CD4-positive, alpha-beta T cell treated with Interleukin-6 for 4 hours (primary cell): Measurements from ENCODE around the gene PRAC2.
"Not testable (repeated sequence)": the region's sequence is repeated elsewhere in the genome, so short reads cannot be mapped to it uniquely, and the experiment has no call there.

ENCODE experiments used
- DNase-seq: peaks from one replicate; pipeline ENCODE4 v3.0.0-alpha.2; 2020; ENCODE audit warnings: mixed read lengths

PRAC2 gene

GRCh38 chr17:48722915-48723422, at the start of gene PRAC2:
Gene PRAC2 (plus strand): TSS chr17:48723185. CDS start chr17:48724411, 1,226 bp downstream.
- no peak for DNase-seq

GRCh38 chr17:48676963-48677558, 45.9 kb upstream of the PRAC2 start:
- no peak for DNase-seq

GRCh38 chr17:48678141-48678971, 44.6 kb upstream of the PRAC2 start:
- peak; percentile 72 for DNase-seq

- DNase-seq: no peak
Observed at GRCh38 chr17:48679385-48680096, 43.4 kb upstream of the PRAC2 start.

DNA sequence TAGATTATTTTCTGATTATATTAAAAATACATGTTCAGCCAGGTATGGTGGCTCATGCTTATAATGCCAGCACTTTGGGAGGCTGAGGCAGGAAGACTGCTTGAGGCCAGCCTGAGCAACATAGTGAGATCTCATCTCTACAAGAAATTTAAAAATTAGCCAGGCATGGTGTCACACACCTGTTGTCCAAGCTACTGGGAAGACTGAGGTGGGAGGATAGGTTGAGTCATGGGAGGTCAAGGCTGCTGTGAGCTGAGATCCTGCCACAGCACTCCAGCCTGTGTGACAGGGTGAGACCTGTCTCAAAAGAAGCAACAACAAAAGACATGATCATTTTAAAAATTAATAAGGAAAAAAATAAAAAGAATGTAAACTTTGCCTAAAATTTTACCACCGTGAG, 41.4 kb upstream of the PRAC2 start:
- DNase-seq: no peak

- no peak for DNase-seq
Observed at GRCh38 chr17:48690655-48691054, 32.3 kb upstream of the PRAC2 start.

GRCh38 chr17:48692049-48692448, 30.9 kb upstream of the PRAC2 start:
- DNase-seq: no peak

- DNase-seq: no peak
Observed at GRCh38 chr17:48693178-48693577, 29.8 kb upstream of the PRAC2 start.

DNA sequence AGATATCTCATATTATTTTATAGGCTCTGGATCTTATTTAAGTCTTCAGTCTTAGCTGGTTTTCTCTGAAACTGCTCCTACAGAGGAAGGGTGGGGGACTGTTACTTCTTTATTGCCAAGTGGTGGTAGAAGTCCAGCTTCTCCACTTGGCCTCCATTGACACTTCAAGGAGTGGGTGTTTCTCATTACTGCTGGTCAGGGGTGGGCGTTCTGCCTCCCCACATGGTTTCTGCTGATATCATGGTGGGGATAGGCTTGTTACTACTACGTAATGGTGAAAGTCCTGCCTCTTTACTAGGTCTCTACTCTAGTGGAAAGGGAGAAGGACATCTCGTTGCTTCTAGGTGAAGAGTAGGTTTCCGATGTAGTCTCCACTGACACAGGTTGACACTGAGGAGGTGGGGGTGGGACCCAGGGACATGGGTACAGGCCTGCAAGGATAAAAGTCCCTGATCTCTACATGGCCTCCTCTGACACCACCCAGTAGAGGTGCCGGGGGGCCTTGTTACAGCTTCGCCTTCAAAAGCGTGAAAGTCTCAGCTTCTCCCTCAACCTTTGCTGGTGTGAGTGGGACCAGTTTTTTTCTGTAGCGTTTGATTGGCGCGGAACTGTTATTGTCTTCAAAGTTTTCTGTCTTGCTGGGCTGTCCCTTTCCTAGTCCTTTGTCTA, 21.0 kb upstream of the PRAC2 start:
- no peak for DNase-seq

GRCh38 chr17:48704361-48705248, 18.4 kb upstream of the PRAC2 start:
- DNase-seq: no peak

GRCh38 chr17:48711128-48711527, 11.9 kb upstream of the PRAC2 start:
- no peak for DNase-seq

- DNase-seq: no peak
Observed at GRCh38 chr17:48715496-48716399, 7.2 kb upstream of the PRAC2 start.

- not testable (repeated sequence) for DNase-seq
Observed at GRCh38 chr17:48716549-48716948, 6.4 kb upstream of the PRAC2 start.

GRCh38 chr17:48717367-48718226, 5.4 kb upstream of the PRAC2 start:
- DNase-seq: no peak

- no peak for DNase-seq
Observed at GRCh38 chr17:48718227-48718760, 4.7 kb upstream of the PRAC2 start.

DNA sequence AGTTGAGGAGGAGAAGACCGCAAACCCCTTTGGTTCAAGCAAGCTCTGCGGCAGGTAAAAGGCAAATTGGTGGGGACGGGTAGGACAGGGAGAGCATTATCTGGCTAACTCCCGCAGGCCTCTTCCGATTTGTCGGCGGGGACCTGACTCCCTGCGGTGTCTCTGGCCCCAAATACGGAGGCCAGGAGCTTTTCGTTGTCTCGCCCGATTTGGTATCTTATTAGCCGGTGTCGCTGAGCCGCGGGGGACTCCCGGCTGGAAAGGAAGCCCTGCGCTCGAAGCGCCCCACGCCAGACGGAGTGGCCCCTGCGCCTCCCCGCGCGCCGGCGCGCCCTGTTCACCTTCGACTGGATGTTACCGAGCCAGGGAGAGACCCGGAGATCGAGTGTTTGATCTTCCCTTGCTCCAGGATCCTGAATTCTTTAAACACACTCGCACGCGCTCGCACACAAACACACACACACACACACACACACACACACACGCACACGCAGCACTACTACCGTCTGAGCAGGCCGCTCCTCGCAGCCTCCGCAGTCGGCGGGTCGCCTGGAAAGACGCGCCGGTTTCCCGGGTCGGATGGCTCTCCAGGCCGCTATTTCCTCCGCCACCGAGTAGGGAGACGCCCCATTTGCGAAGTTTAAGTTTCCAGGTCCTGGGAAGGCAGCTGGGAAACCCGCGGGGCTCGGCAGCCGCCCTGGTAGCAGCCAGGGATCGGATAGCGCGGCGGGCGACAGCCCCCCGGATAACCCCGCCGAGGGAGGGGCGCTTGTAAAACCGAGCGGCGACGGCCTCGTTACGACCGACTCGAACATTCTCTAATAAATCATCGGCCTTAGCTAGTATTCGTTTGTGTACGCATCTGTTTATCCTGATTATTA, 4.0 kb upstream of the PRAC2 start:
- no peak for DNase-seq

DNA sequence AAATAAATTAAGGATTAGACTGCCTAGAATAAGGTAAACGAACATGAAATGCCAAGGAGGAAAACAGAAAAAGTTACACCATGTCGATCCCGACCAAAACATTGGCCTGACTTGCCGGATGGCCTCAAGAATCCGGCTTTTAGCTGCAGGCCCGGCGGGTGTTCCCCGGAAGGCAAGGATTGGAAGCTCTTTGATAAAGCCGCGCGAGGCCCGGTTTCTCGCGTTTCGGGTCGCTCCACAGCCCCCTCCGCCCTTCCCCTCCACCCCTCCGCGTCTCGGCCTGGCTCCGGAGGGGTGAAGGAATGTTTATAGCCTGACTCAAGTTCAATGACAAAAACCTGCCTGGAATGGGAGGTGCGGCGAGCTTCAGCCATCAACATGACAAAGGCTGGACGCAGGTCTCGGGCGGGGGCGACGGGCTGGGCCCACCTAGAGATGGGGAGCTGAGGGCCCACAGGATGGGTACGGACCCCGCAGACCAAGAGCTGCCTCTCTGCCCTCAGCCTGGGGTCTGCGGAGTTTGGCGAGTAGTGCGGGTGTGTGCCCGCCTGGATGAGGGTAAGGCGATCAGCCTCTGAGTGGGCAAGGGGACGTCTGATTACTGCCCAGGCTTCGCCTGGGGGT, 3.2 kb upstream of the PRAC2 start:
- no peak for DNase-seq
